ENCODE data around the gene FAM168A.

DNA sequence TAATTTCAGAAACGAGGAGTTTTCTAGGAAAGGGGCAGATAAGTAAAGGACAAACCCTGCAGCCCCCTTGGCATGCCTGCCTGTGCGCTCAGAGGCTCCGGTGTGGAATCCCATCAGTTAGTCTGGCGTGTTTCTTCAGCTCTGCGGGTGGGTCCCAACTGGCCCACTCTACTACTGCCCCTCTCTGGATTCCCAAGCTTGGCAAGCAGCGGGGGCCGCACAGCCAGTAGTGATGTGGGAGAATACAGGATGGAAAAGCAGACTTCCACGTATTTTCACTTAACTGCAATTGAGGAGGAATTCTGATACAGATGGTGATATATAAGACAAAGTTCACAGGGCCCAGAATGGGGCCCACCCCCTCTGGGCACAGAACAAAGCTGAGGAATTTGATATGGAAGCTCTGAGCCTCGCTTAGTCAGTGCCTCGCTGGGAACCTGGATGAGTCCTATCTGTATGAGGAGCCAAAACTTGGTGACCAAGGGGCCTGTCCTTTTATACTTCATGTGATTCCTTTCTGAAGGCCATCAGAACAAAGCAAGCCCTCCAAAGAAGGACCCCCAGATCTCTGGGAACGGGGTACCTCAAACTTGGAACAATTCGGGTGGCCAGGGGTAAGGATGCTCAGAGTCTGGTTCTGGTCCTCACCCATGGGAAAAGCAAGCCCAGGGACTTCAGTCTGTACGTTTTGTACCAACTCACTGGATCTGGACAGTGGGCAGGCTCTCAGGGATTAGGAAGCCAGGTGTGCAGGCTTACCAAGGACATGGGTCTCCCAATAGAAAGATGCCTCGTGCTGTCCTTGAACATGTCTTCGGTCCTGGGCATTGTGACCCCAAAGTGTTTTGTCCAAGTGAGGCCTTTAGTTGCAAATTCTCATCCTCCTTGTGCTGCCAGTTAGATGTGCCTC, 195.7 kb downstream of the FAM168A start:
- TF ChIP-seq, protein P1, sequence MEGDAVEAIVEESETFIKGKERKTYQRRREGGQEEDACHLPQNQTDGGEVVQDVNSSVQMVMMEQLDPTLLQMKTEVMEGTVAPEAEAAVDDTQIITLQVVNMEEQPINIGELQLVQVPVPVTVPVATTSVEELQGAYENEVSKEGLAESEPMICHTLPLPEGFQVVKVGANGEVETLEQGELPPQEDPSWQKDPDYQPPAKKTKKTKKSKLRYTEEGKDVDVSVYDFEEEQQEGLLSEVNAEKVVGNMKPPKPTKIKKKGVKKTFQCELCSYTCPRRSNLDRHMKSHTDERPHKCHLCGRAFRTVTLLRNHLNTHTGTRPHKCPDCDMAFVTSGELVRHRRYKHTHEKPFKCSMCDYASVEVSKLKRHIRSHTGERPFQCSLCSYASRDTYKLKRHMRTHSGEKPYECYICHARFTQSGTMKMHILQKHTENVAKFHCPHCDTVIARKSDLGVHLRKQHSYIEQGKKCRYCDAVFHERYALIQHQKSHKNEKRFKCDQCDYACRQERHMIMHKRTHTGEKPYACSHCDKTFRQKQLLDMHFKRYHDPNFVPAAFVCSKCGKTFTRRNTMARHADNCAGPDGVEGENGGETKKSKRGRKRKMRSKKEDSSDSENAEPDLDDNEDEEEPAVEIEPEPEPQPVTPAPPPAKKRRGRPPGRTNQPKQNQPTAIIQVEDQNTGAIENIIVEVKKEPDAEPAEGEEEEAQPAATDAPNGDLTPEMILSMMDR (IDR thresholded peaks at IDR 0.05; ENCODE audit: insufficient read depth, low read length), result no peak
- TF ChIP-seq SPI1 (IDR thresholded peaks at IDR 0.05; ENCODE audit: borderline replicate concordance, low read depth) (no peak), POLR2AphosphoS5 (IDR thresholded peaks at IDR 0.05; ENCODE audit: low read depth) (no peak)
- TF ChIP-seq, protein P2, sequence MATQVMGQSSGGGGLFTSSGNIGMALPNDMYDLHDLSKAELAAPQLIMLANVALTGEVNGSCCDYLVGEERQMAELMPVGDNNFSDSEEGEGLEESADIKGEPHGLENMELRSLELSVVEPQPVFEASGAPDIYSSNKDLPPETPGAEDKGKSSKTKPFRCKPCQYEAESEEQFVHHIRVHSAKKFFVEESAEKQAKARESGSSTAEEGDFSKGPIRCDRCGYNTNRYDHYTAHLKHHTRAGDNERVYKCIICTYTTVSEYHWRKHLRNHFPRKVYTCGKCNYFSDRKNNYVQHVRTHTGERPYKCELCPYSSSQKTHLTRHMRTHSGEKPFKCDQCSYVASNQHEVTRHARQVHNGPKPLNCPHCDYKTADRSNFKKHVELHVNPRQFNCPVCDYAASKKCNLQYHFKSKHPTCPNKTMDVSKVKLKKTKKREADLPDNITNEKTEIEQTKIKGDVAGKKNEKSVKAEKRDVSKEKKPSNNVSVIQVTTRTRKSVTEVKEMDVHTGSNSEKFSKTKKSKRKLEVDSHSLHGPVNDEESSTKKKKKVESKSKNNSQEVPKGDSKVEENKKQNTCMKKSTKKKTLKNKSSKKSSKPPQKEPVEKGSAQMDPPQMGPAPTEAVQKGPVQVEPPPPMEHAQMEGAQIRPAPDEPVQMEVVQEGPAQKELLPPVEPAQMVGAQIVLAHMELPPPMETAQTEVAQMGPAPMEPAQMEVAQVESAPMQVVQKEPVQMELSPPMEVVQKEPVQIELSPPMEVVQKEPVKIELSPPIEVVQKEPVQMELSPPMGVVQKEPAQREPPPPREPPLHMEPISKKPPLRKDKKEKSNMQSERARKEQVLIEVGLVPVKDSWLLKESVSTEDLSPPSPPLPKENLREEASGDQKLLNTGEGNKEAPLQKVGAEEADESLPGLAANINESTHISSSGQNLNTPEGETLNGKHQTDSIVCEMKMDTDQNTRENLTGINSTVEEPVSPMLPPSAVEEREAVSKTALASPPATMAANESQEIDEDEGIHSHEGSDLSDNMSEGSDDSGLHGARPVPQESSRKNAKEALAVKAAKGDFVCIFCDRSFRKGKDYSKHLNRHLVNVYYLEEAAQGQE (IDR thresholded peaks at IDR 0.05; ENCODE audit: insufficient replicate concordance, low read depth), result no peak

All from HL-60 (cell line).